ENCODE measurements around the gene SHTN1. TPM values are rescaled to one million over a fixed set of nuclear protein-coding genes. Genes with fewer than 3 reads are reported as not detected.

The SHTN1 gene
- total RNA-seq, 1 donor from 2014 or later = 106 TPM

DNA sequence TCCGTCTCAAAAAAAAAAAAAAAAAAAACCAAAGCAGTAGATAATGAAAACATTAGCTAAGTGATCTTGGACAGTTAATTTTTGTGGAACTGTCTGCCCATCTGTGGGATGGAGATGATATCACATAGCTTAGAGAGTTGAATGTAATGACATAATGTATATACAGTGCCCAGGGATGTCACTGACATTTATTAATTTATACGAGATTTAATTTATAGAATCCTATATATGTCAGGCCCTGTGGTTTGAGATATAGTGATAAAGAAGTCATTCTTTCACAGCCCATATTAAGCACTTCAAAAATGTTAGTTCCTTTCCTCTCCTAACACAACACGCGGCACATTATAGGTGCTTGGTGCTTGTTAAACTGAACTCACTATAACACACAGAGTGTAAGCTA lies 151.7 kb downstream of the SHTN1 start:
- H3K4me1 Mint-ChIP-seq (ENCODE audit: unreplicated experiment) = peaks cover 14% of the 10 kb centered on the region
- DNase-seq (ENCODE audit: low spot score) = no peak
- H3K27me3 Mint-ChIP-seq (ENCODE audit: unreplicated experiment) = peaks cover 4% of the 10 kb centered on the region
- H3K36me3 Mint-ChIP-seq (ENCODE audit: low read depth, unreplicated experiment) = no peaks in the 10 kb centered on the region
- H3K27ac Mint-ChIP-seq (ENCODE audit: unreplicated experiment) = no peak overlapping the region
- H3K4me3 Mint-ChIP-seq (ENCODE audit: unreplicated experiment) = no peak overlapping the region
- TF ChIP-seq, protein P1, sequence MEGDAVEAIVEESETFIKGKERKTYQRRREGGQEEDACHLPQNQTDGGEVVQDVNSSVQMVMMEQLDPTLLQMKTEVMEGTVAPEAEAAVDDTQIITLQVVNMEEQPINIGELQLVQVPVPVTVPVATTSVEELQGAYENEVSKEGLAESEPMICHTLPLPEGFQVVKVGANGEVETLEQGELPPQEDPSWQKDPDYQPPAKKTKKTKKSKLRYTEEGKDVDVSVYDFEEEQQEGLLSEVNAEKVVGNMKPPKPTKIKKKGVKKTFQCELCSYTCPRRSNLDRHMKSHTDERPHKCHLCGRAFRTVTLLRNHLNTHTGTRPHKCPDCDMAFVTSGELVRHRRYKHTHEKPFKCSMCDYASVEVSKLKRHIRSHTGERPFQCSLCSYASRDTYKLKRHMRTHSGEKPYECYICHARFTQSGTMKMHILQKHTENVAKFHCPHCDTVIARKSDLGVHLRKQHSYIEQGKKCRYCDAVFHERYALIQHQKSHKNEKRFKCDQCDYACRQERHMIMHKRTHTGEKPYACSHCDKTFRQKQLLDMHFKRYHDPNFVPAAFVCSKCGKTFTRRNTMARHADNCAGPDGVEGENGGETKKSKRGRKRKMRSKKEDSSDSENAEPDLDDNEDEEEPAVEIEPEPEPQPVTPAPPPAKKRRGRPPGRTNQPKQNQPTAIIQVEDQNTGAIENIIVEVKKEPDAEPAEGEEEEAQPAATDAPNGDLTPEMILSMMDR (IDR thresholded peaks at IDR 0.05; ENCODE audit: unreplicated experiment) = no peak
- no peaks in the 10 kb centered on the region for H3K9me3 Mint-ChIP-seq (ENCODE audit: unreplicated experiment)

DNA sequence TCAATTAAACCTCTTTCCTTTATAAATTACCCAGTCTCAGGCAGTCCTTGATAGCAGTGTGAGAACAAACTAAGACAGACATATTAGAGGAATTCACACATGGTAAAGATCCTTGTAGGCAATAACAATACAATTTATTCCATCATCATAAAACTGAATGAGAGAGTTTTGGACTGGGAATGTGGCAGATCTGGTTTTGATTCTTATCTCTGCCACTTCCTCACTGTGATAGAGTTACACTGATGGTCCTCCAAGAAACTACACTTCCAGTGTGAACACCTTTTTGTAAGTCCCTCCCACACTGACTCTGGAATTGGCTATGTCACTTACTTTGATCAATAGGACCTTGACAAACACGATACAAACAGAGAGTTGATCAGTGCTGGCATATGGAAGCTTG lies 152.7 kb downstream of the SHTN1 start:
- Mint-ChIP-seq H3K36me3 (ENCODE audit: low read depth, unreplicated experiment) (no peaks in the 10 kb centered on the region), H3K4me1 (ENCODE audit: unreplicated experiment) (peaks cover 20% of the 10 kb centered on the region), H3K4me3 (ENCODE audit: unreplicated experiment) (no peak overlapping the region), H3K27me3 (ENCODE audit: unreplicated experiment) (peaks cover 3% of the 10 kb centered on the region), H3K27ac (ENCODE audit: unreplicated experiment) (no peak overlapping the region), H3K9me3 (ENCODE audit: unreplicated experiment) (no peaks in the 10 kb centered on the region)
- DNase-seq (ENCODE audit: low spot score) = no peak
- TF ChIP-seq, protein P1 (IDR thresholded peaks at IDR 0.05; ENCODE audit: unreplicated experiment) = no peak

DNA sequence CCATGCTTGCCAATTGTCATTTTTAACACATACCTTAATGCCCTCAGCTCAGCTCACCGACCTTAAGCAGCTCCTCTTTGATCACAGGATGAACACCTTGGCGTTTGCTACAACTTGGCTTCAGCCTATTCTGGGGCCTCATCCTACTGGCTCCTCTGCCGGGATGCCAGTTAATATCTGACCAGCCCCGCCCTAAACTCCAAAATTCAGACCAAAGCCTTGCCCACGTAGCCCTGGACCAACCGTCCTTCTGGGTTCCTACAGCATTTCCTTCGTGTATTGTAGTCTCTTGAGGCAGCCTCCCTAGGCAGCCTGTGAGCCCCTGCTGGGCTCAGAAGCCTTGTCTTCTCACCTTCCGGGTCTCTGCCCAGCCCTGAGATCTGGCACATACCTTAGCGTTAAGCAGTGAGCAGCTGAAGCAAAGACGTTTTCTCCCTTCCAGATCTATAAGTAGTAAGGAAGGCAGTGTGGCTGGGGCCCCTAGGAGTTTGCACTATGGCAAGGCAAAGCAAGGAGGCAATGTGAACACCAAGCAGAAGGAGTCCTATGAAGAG lies 154.9 kb downstream of the SHTN1 start:
- Mint-ChIP-seq H3K4me1 (ENCODE audit: unreplicated experiment) (peaks cover 20% of the 10 kb centered on the region), H3K36me3 (ENCODE audit: low read depth, unreplicated experiment) (no peaks in the 10 kb centered on the region), H3K27me3 (ENCODE audit: unreplicated experiment) (peaks cover 2% of the 10 kb centered on the region), H3K9me3 (ENCODE audit: unreplicated experiment) (no peaks in the 10 kb centered on the region), H3K4me3 (ENCODE audit: unreplicated experiment) (peak overlapping the region; percentile 86), H3K27ac (ENCODE audit: unreplicated experiment) (peak overlapping the region; percentile 39)
- TF ChIP-seq, protein P1 (IDR thresholded peaks at IDR 0.05; ENCODE audit: unreplicated experiment) = no peak
- no peak for DNase-seq (ENCODE audit: low spot score)

DNA sequence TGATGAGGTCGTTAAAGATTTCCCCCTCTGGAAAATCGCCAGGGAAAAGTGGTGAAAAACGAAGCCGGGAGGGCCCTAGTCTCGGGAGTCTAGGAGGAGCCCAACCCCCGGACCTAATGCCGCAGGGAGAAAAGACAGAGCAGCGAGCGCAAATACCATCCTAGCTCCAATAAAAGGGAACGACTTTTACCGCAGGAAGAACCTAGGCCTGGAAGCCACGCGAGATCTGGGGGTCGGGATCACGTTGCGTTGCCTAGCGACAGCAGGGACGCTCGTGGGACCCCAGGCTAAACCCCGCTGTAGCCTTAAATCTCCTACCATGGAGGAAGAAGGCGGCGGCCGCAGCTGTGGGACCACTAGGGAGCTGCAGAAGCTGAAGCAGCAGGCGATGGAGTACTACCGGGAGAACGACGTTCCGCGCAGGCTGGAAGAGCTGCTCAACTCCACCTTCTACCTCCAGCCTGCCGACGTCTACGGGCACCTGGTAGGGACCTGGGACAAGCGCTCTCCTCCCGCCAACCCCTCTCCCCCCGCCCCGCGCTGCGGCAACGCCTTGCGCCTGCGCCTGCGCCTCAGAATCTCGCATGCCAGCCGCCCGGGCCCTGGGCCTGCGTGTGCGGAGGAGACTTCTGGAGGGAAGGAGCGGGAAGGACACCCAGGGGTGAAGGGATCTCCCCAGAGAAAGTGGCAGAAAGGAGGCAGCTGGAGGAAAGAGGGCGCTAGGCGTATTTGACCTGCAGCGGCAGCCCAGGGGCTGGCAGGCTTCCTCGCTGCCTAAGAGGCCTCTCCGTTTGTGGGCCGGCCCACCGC lies 155.5 kb downstream of the SHTN1 start, which contains the start of gene ENO4:
TSS of gene ENO4 (plus strand) at position 252 of the 810 bp plus-strand sequence. CDS start at position 320, 68 bp downstream.
- no peaks in the 10 kb centered on the region for H3K9me3 Mint-ChIP-seq (ENCODE audit: unreplicated experiment)
- peaks cover 20% of the 10 kb centered on the region for H3K4me1 Mint-ChIP-seq (ENCODE audit: unreplicated experiment)
- H3K27ac Mint-ChIP-seq (ENCODE audit: unreplicated experiment) = peak within 1 kb of the TSS; percentile 86
- H3K36me3 Mint-ChIP-seq (ENCODE audit: low read depth, unreplicated experiment) = no peaks in the 10 kb centered on the region
- peaks cover 2% of the 10 kb centered on the region for H3K27me3 Mint-ChIP-seq (ENCODE audit: unreplicated experiment)
- peak; percentile 89 for DNase-seq (ENCODE audit: low spot score)
- TF ChIP-seq, protein P1 (IDR thresholded peaks at IDR 0.05; ENCODE audit: unreplicated experiment) = no peak
- H3K4me3 Mint-ChIP-seq (ENCODE audit: unreplicated experiment) = peak within 1 kb of the TSS; percentile 92

DNA sequence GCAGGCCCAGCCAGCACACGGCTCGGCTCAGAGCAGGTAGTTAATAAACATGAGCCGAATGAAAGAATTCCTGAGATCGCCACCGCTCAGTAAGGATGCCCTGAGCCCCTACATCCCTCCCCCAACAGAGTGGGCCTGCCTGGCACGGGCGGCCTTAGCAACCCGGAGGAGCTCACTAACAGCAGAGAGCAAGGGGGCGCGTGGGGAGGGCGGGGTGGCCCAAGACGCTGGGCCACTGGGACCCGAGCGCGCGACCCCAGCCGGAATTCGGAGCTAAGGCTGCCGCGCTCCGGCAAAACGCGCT lies 156.1 kb downstream of the SHTN1 start:
- Mint-ChIP-seq H3K27ac (ENCODE audit: unreplicated experiment) (peak overlapping the region; percentile 86), H3K4me3 (ENCODE audit: unreplicated experiment) (peak overlapping the region; percentile 92), H3K27me3 (ENCODE audit: unreplicated experiment) (peaks cover 2% of the 10 kb centered on the region), H3K36me3 (ENCODE audit: low read depth, unreplicated experiment) (no peaks in the 10 kb centered on the region), H3K9me3 (ENCODE audit: unreplicated experiment) (no peaks in the 10 kb centered on the region), H3K4me1 (ENCODE audit: unreplicated experiment) (peaks cover 20% of the 10 kb centered on the region)
- TF ChIP-seq, protein P1 (IDR thresholded peaks at IDR 0.05; ENCODE audit: unreplicated experiment) = no peak
- DNase-seq (ENCODE audit: low spot score) = no peak
